HEK293 (cell line): ENCODE results near the gene PDK3.

ENCODE experiments used
- CTCF ChIP-seq: fragments of 450-650 bp; formaldehyde crosslinking; IDR thresholded peaks from 2 replicates; pipeline ENCODE4 v1.5.1; 2016; ENCODE audit warnings: missing biosample characterization, missing genetic modification characterization
- HOXD13 ChIP-seq: sonication (generic); formaldehyde crosslinking; IDR thresholded peaks from 2 replicates; pipeline ENCODE4 v1.8.0; 2022; ENCODE audit warnings: missing genetic modification reagents, borderline replicate concordance
- SALL2 ChIP-seq: fragments of 450-650 bp; formaldehyde crosslinking; IDR thresholded peaks from 2 replicates; pipeline ENCODE4 v1.5.0; 2017; ENCODE audit warnings: missing biosample characterization, mild to moderate bottlenecking, missing genetic modification characterization, borderline replicate concordance
- ZBTB20 ChIP-seq: fragments of 450-650 bp; formaldehyde crosslinking; IDR thresholded peaks from 2 replicates; pipeline ENCODE4 v1.5.1; 2016; ENCODE audit warnings: missing biosample characterization, missing genetic modification characterization
- ZFP3 ChIP-seq: fragments of 450-650 bp; formaldehyde crosslinking; IDR thresholded peaks from 2 replicates; pipeline ENCODE4 v1.5.1; 2016; ENCODE audit warnings: low read depth, missing biosample characterization, missing genetic modification characterization
- ZNF2 ChIP-seq: fragments of 450-650 bp; formaldehyde crosslinking; IDR thresholded peaks from 2 replicates; pipeline ENCODE4 v1.5.1; 2016; ENCODE audit warnings: missing biosample characterization, missing genetic modification characterization
- ZNF221 ChIP-seq: fragments of 450-650 bp; formaldehyde crosslinking; IDR thresholded peaks from 2 replicates; pipeline ENCODE4 v1.5.1; 2017; ENCODE audit warnings: missing biosample characterization, missing genetic modification characterization, borderline replicate concordance
- ZNF274 ChIP-seq, 2 experiments: fragments of 200-500 bp in 1 of 2; fragments of 450-650 bp in 1 of 2; sonication (Bioruptor generic) in 1 of 2; formaldehyde crosslinking in 1 of 2; IDR thresholded peaks; 2 replicates each; pipeline versions ENCODE4 v1.5.1 to v1.6.1; 2014 to 2016; ENCODE audit warnings: borderline replicate concordance in 1 of 2, inconsistent platforms in 1 of 2, low read length in 1 of 2, missing biosample characterization in 1 of 2, missing genetic modification characterization in 1 of 2
- ZNF837 ChIP-seq: fragments of 450-650 bp; formaldehyde crosslinking; IDR thresholded peaks from 2 replicates; pipeline ENCODE4 v1.5.1; 2016; ENCODE audit warnings: missing biosample characterization, missing genetic modification characterization
- TF ChIP-seq, protein P1 (sequence below): fragments of 450-650 bp; formaldehyde crosslinking; IDR thresholded peaks from 2 replicates; pipeline ENCODE4 v1.5.1; 2016; ENCODE audit warnings: missing biosample characterization, missing genetic modification characterization
- TF ChIP-seq, protein P2 (sequence below): fragments of 450-650 bp; formaldehyde crosslinking; IDR thresholded peaks from 2 replicates; pipeline ENCODE4 v1.5.1; 2016; ENCODE audit warnings: missing biosample characterization, missing genetic modification characterization, low read depth
- TF ChIP-seq, protein P3 (sequence below): fragments of 450-650 bp; formaldehyde crosslinking; IDR thresholded peaks from 2 replicates; pipeline ENCODE4 v1.5.1; 2016; ENCODE audit warnings: missing biosample characterization, missing genetic modification characterization

DNA sequence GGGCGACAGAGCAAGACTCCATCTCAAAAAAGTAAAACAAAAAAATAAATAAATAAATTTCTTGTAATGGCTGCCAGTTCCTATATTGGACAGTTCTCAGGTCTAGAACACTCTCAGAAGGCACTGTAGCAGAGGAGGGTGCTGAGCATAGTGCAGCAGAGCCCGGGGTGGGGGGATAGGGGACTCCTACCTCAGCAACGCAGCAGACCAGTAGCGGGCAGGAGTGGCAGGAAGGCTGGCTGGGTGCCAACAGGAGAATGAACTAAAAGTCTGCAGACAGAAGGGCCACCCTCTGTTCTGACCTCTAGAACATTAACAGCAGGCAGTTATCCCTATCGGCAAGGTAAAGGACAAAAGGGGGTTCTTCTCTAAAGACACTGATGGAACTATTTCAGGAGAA is 20.2 kb downstream of the PDK3 start:
- TF ChIP-seq CTCF (tag by site-specific recombination) (no peak), HOXD13 (CRISPR knock-in tag) (no peak), ZNF274 (IDR thresholded peaks at IDR 0.05; ENCODE audit: low read length) (no peak), ZNF274 (tag by site-specific recombination; IDR thresholded peaks at IDR 0.05; ENCODE audit: borderline replicate concordance) (no peak), ZNF2 (tag by site-specific recombination) (no peak), ZNF221 (tag by site-specific recombination) (no peak), SALL2 (tag by site-specific recombination) (no peak), ZBTB20 (tag by site-specific recombination) (no peak), ZNF837 (tag by site-specific recombination) (no peak), ZFP3 (no peak)
- TF ChIP-seq, protein P1, sequence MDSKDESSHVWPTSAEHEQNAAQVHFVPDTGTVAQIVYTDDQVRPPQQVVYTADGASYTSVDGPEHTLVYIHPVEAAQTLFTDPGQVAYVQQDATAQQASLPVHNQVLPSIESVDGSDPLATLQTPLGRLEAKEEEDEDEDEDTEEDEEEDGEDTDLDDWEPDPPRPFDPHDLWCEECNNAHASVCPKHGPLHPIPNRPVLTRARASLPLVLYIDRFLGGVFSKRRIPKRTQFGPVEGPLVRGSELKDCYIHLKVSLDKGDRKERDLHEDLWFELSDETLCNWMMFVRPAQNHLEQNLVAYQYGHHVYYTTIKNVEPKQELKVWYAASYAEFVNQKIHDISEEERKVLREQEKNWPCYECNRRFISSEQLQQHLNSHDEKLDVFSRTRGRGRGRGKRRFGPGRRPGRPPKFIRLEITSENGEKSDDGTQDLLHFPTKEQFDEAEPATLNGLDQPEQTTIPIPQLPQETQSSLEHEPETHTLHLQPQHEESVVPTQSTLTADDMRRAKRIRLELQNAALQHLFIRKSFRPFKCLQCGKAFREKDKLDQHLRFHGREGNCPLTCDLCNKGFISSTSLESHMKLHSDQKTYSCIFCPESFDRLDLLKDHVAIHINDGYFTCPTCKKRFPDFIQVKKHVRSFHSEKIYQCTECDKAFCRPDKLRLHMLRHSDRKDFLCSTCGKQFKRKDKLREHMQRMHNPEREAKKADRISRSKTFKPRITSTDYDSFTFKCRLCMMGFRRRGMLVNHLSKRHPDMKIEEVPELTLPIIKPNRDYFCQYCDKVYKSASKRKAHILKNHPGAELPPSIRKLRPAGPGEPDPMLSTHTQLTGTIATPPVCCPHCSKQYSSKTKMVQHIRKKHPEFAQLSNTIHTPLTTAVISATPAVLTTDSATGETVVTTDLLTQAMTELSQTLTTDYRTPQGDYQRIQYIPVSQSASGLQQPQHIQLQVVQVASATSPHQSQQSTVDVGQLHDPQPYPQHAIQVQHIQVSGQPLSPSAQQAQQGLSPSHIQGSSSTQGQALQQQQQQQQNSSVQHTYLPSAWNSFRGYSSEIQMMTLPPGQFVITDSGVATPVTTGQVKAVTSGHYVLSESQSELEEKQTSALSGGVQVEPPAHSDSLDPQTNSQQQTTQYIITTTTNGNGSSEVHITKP: no peak
- TF ChIP-seq, protein P2, sequence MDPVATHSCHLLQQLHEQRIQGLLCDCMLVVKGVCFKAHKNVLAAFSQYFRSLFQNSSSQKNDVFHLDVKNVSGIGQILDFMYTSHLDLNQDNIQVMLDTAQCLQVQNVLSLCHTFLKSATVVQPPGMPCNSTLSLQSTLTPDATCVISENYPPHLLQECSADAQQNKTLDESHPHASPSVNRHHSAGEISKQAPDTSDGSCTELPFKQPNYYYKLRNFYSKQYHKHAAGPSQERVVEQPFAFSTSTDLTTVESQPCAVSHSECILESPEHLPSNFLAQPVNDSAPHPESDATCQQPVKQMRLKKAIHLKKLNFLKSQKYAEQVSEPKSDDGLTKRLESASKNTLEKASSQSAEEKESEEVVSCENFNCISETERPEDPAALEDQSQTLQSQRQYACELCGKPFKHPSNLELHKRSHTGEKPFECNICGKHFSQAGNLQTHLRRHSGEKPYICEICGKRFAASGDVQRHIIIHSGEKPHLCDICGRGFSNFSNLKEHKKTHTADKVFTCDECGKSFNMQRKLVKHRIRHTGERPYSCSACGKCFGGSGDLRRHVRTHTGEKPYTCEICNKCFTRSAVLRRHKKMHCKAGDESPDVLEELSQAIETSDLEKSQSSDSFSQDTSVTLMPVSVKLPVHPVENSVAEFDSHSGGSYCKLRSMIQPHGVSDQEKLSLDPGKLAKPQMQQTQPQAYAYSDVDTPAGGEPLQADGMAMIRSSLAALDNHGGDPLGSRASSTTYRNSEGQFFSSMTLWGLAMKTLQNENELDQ (tag by site-specific recombination): no peak
- TF ChIP-seq, protein P3, sequence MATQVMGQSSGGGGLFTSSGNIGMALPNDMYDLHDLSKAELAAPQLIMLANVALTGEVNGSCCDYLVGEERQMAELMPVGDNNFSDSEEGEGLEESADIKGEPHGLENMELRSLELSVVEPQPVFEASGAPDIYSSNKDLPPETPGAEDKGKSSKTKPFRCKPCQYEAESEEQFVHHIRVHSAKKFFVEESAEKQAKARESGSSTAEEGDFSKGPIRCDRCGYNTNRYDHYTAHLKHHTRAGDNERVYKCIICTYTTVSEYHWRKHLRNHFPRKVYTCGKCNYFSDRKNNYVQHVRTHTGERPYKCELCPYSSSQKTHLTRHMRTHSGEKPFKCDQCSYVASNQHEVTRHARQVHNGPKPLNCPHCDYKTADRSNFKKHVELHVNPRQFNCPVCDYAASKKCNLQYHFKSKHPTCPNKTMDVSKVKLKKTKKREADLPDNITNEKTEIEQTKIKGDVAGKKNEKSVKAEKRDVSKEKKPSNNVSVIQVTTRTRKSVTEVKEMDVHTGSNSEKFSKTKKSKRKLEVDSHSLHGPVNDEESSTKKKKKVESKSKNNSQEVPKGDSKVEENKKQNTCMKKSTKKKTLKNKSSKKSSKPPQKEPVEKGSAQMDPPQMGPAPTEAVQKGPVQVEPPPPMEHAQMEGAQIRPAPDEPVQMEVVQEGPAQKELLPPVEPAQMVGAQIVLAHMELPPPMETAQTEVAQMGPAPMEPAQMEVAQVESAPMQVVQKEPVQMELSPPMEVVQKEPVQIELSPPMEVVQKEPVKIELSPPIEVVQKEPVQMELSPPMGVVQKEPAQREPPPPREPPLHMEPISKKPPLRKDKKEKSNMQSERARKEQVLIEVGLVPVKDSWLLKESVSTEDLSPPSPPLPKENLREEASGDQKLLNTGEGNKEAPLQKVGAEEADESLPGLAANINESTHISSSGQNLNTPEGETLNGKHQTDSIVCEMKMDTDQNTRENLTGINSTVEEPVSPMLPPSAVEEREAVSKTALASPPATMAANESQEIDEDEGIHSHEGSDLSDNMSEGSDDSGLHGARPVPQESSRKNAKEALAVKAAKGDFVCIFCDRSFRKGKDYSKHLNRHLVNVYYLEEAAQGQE (tag by site-specific recombination): no peak
